Esophagus squamous epithelium (tissue), 5 donors: ENCODE measurements around the gene SLC25A41. TPM values are rescaled to one million over a fixed set of nuclear protein-coding genes. Genes with fewer than 3 reads are reported as not detected.

Source experiments
- DNase-seq: peaks from one replicate; lab custom pipeline; 2025; lab: John Stamatoyannopoulos, UW
- H3K27ac ChIP-seq, 4 donors: fragments of 200-600 bp; sonication (generic); one replicate each; pipeline ENCODE4 v1.5.1; 2016 to 2019; ENCODE audit warnings: mild to moderate bottlenecking in 1 of 4
- H3K27me3 ChIP-seq, 4 donors: fragments of 200-600 bp; sonication (generic); 1 replicate in 3 of 4; 2 replicates in 1 of 4; pipeline versions ENCODE4 v1.5.1 to v1.6.0; 2017 to 2021; ENCODE audit warnings: antibody characterized with exemption in 1 of 4
- H3K36me3 ChIP-seq, 3 donors: fragments of 200-600 bp; sonication (generic); one replicate each; pipeline ENCODE4 v1.5.1; 2016 to 2019
- H3K4me1 ChIP-seq, 3 donors: fragments of 200-600 bp; sonication (generic); one replicate each; pipeline ENCODE4 v1.5.1; 2017 to 2019
- H3K4me3 ChIP-seq, 4 donors: fragments of 200-600 bp; sonication (generic); 1 replicate in 3 of 4; 2 replicates in 1 of 4; pipeline ENCODE4 v1.5.1; 2016 to 2019; ENCODE audit warnings: mild to moderate bottlenecking in 2 of 4, moderate library complexity in 1 of 4
- H3K9me3 ChIP-seq, 3 donors: fragments of 200-600 bp; sonication (generic); one replicate each; pipeline ENCODE4 v1.5.1; 2016 to 2019
- POLR2A ChIP-seq, 4 donors: fragments of 450-650 bp; IDR thresholded peaks; one replicate each; pipeline ENCODE4 v1.6.1; 2017; ENCODE audit warnings: antibody characterized with exemption in 4 of 4, mild to moderate bottlenecking in 4 of 4, moderate library complexity in 3 of 4
- WGBS, 2 donors: methylation state at CpG; one replicate each; pipeline ENCODE4 v1.1.5; 2018; 5-methylcytosine and 5-hydroxymethylcytosine counted together
- intact Hi-C: fragments of 100-400 bp; cut with DNase I; formaldehyde crosslinking; loops from one replicate; pipeline ENCODE4 v1.15.0; 2022
- total RNA-seq, 4 donors: library from RNA; depleted of rRNA; stranded (reverse); fragments of >200 nt; gene quantifications; one replicate each; pipeline ENCODE4 v1.1.0, GENCODE V29; 2016
- TF ChIP-seq, protein P1 (sequence below), 6 experiments: fragments of 450-650 bp in 4 of 6; fragments of 200-600 bp in 2 of 6; sonication (generic) in 2 of 6; IDR thresholded peaks; one replicate each; pipeline ENCODE4 v1.5.1; 2016 to 2019; ENCODE audit warnings: antibody characterized with exemption in 6 of 6, mild to moderate bottlenecking in 4 of 6, moderate library complexity in 4 of 6
- donor health status: DM: yes; HTN: yes; CAD: no.

The SLC25A41 gene
- total RNA-seq, 4 donors from 2014 or later: 0.38 TPM; not detected in 3

DNA sequence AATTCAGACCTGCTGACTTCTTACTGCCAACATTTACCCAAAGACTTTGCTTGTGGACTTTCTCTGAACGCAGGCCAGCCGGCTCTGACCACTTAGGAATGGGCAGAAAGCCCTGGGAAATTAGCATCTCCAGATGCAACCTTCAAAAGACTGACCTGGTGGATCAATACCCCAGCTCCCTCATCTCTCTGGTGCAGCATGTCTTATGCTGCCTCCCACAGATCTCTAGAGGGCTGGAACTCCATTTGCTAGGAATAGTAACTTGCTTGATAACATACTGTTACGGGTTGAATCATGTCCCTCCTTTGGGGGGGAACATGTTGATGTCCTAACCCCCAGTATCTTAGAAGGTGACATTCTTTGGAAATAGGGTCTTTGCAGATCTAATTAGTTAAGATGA is 12.9 kb upstream of the SLC25A41 start:
- H3K27ac ChIP-seq: no peak overlapping the region
- peaks cover 0 to 8% (median 0%) of the 10 kb centered on the region in 3 donors for H3K4me1 ChIP-seq
- intact Hi-C loops: no loop called here
- DNase-seq: no peak
- no peaks in the 10 kb centered on the region for H3K27me3 ChIP-seq
- 86 to 90% methylated on average over 3 of the region's 3 CpGs for WGBS, 2 donors
- H3K36me3 ChIP-seq: peaks cover 0 to 70% (median 0%) of the 10 kb centered on the region in 3 donors
- H3K4me3 ChIP-seq: no peak overlapping the region
- TF ChIP-seq, protein P1, sequence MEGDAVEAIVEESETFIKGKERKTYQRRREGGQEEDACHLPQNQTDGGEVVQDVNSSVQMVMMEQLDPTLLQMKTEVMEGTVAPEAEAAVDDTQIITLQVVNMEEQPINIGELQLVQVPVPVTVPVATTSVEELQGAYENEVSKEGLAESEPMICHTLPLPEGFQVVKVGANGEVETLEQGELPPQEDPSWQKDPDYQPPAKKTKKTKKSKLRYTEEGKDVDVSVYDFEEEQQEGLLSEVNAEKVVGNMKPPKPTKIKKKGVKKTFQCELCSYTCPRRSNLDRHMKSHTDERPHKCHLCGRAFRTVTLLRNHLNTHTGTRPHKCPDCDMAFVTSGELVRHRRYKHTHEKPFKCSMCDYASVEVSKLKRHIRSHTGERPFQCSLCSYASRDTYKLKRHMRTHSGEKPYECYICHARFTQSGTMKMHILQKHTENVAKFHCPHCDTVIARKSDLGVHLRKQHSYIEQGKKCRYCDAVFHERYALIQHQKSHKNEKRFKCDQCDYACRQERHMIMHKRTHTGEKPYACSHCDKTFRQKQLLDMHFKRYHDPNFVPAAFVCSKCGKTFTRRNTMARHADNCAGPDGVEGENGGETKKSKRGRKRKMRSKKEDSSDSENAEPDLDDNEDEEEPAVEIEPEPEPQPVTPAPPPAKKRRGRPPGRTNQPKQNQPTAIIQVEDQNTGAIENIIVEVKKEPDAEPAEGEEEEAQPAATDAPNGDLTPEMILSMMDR (IDR thresholded peaks at IDR 0.05): no peak
- no peak for TF ChIP-seq POLR2A (IDR thresholded peaks at IDR 0.05)
- no peaks in the 10 kb centered on the region for H3K9me3 ChIP-seq

DNA sequence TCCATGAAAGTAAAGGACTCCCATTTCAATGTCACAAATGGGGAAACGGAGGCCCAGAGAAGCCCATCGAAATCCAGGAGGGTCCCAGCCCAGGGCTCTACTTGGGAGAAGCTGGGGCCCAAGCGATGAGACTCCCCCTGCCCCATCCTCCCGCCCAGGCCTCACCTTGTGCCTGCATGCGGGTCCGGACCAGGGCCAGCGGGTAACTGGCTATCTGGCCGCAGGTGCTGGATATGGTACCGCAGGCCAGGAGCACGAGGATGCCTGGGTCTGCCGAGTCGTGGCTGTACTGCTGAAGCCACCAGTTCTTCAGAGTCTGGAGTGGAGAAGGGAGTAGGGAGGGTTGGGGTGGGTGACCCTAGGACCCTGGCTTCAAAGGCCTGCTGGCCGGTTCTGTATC is 10.4 kb upstream of the SLC25A41 start:
- TF ChIP-seq, protein P1 (IDR thresholded peaks at IDR 0.05): no peak
- no peak for TF ChIP-seq POLR2A (IDR thresholded peaks at IDR 0.05)
- DNase-seq: no peak
- intact Hi-C loops: no loop called here
- Histone ChIP-seq H3K4me3 (no peak overlapping the region), H3K36me3 (peaks cover 0 to 52% (median 0%) of the 10 kb centered on the region in 3 donors), H3K9me3 (no peaks in the 10 kb centered on the region), H3K27me3 (no peaks in the 10 kb centered on the region), H3K27ac (no peak overlapping the region), H3K4me1 (peaks cover 0 to 8% (median 0%) of the 10 kb centered on the region in 3 donors)
- 85 to 94% methylated on average over 3 to 5 of the region's 13 CpGs for WGBS, 2 donors

DNA sequence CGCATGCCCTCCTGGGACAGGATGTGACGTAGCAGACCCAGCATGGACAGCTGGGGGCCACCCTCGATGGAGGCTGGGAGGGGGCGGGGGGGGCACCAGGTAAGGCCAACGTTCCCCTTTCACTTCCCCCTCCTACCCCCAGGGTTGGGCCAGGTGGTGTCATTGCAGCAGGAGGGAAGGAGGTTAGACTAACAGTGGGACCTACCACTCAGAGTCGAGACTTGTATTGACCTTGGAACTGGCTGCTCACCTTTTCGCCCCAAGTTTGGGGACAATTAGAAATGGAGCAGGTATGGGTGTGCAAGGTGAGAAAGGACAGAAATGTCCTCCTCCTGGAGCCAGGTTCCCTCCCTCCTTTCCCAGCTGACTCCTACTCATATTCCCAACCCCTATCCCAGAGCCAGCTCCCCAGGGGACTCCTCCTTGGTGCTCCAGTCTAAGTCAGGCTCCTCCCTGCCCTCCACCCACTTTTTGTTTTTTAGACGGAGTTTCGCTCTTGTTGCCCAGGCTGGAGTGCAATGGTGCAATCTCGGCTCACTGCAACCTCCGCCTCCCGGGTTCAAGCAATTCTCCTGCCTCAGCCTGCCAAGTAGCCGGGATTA is 8.6 kb upstream of the SLC25A41 start:
- H3K36me3 ChIP-seq: peaks cover 0 to 47% (median 0%) of the 10 kb centered on the region in 3 donors
- TF ChIP-seq, protein P1 (IDR thresholded peaks at IDR 0.05): no peak
- TF ChIP-seq POLR2A (IDR thresholded peaks at IDR 0.05): no peak
- H3K27me3 ChIP-seq: no peaks in the 10 kb centered on the region
- intact Hi-C loops: no loop called here
- H3K9me3 ChIP-seq: no peaks in the 10 kb centered on the region
- no peak overlapping the region for H3K27ac ChIP-seq
- H3K4me3 ChIP-seq: no peak overlapping the region
- H3K4me1 ChIP-seq: no peaks in the 10 kb centered on the region
- no peak for DNase-seq
- 57 to 72% methylated on average over 6 to 9 of the region's 13 CpGs for WGBS, 2 donors

DNA sequence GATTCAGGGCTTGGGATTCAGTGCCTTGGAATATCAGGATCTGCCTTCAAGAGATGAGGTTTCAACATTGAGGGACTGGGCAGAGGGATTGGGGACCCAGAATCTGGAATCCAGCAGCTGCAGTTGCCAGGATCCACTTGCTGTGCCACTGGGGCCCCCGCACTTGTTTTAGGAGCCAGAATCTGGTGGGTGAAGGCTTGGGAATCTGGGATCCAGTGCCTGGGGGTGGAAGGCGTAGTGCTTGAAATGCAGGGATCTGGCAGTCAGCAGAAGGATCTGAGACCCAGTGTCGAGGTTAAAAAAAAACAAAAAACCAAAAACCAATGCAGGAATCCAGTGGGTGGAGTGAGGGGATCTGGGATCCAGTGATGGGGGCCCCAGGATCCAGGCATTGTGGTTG is 7.3 kb upstream of the SLC25A41 start:
- intact Hi-C loops: no loop called here

DNA sequence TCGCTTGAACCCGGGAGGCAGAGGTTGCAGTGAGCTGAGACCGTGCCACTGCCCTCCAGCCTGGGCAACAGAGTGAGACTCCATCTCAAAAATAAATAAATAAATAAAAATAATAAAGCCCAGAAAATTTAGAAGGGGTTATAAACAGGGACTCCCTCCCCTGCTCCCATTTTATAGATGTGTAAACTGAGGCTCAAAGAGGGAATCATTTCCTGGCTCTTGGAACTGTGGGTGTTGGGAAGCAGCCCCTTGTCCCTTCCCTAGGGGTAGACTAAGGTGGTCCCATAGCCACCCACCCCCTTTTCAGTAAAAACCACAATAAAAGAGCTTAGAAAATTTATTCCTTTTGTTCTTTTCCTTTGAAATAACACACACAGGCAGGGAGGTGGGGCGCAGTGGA is 6.2 kb upstream of the SLC25A41 start:
- no peak overlapping the region for H3K27ac ChIP-seq
- H3K4me1 ChIP-seq: no peaks in the 10 kb centered on the region
- H3K4me3 ChIP-seq: no peak overlapping the region
- peaks cover 0 to 23% (median 0%) of the 10 kb centered on the region in 3 donors for H3K36me3 ChIP-seq
- TF ChIP-seq, protein P1 (IDR thresholded peaks at IDR 0.05): no peak
- no peak for TF ChIP-seq POLR2A (IDR thresholded peaks at IDR 0.05)
- no peaks in the 10 kb centered on the region for H3K27me3 ChIP-seq
- intact Hi-C loops: no loop called here
- WGBS, 2 donors: 67 to 83% methylated on average over 4 of the region's 4 CpGs
- H3K9me3 ChIP-seq: no peaks in the 10 kb centered on the region
- no peak for DNase-seq

More for the DNA sequence above, 7.3 kb upstream of the SLC25A41 start:
- H3K27me3 ChIP-seq: no peaks in the 10 kb centered on the region
- 66 to 77% methylated on average over 2 to 3 of the region's 3 CpGs for WGBS, 2 donors
- no peak overlapping the region for H3K27ac ChIP-seq
- no peaks in the 10 kb centered on the region for H3K4me1 ChIP-seq
- H3K9me3 ChIP-seq: no peaks in the 10 kb centered on the region
- peaks cover 0 to 34% (median 0%) of the 10 kb centered on the region in 3 donors for H3K36me3 ChIP-seq
- DNase-seq: no peak
- TF ChIP-seq, protein P1 (IDR thresholded peaks at IDR 0.05): no peak
- TF ChIP-seq POLR2A (IDR thresholded peaks at IDR 0.05): no peak
- H3K4me3 ChIP-seq: no peak overlapping the region
